NCI-H2227 (cell line): ENCODE data around the gene KLC1.
"Not testable (repeated sequence)": the region's sequence is repeated elsewhere in the genome, so short reads cannot be mapped to it uniquely, and the experiment has no call there.

Experiments used
- DNase-seq: peaks from one replicate; lab custom pipeline; 2025; ENCODE audit not compliant: unreplicated experiment; lab: John Stamatoyannopoulos, UW

The KLC1 gene

GRCh38 chr14:103625356-103626095 lies 3.5 kb upstream of the KLC1 start:
- no peak for DNase-seq

GRCh38 chr14:103626146-103626850 lies 2.7 kb upstream of the KLC1 start:
- DNase-seq: no peak

- no peak for DNase-seq
These were observed 1.7 kb upstream of the KLC1 start for GRCh38 chr14:103627073-103628025.

GRCh38 chr14:103628221-103628683 lies 759 bp upstream of the KLC1 start:
- DNase-seq: peak; percentile 23

GRCh38 chr14:103629503-103630121 lies 601 bp downstream of the KLC1 start:
- DNase-seq: peak; percentile 61

- no peak for DNase-seq
These were observed 1.5 kb downstream of the KLC1 start for GRCh38 chr14:103630364-103631108.

GRCh38 chr14:103633391-103633790 lies 4.4 kb downstream of the KLC1 start:
- DNase-seq: no peak

GRCh38 chr14:103634156-103634555 lies 5.1 kb downstream of the KLC1 start:
- DNase-seq: no peak

- no peak for DNase-seq
These were observed 9.6 kb downstream of the KLC1 start for GRCh38 chr14:103638594-103638993.

GRCh38 chr14:103641161-103641560 lies 12.2 kb downstream of the KLC1 start:
- no peak for DNase-seq

GRCh38 chr14:103646189-103646588 lies 17.2 kb downstream of the KLC1 start:
- DNase-seq: no peak

- DNase-seq: no peak
These were observed 20.0 kb downstream of the KLC1 start for GRCh38 chr14:103649001-103649400.

- no peak for DNase-seq
These were observed 21.2 kb downstream of the KLC1 start for GRCh38 chr14:103650213-103650612.

- DNase-seq: no peak
These were observed 22.6 kb downstream of the KLC1 start for GRCh38 chr14:103651585-103651984.

GRCh38 chr14:103652806-103653205 lies 23.8 kb downstream of the KLC1 start:
- no peak for DNase-seq

- DNase-seq: not testable (repeated sequence)
These were observed 24.3 kb downstream of the KLC1 start for GRCh38 chr14:103653336-103653735.

- DNase-seq: no peak
These were observed 24.8 kb downstream of the KLC1 start for GRCh38 chr14:103653805-103654204.

GRCh38 chr14:103654619-103655018 lies 25.6 kb downstream of the KLC1 start:
- DNase-seq: no peak

- no peak for DNase-seq
These were observed 27.2 kb downstream of the KLC1 start for GRCh38 chr14:103656031-103656755.

GRCh38 chr14:103656756-103657133 lies 27.7 kb downstream of the KLC1 start:
- no peak for DNase-seq
